ENCODE measurements around the gene FES. TPM values are rescaled to one million over a fixed set of nuclear protein-coding genes. Genes with fewer than 3 reads are reported as not detected.

The FES gene
- total RNA-seq, 1 donor from 2014 or later: 15.1 TPM

- TF ChIP-seq, protein P1, sequence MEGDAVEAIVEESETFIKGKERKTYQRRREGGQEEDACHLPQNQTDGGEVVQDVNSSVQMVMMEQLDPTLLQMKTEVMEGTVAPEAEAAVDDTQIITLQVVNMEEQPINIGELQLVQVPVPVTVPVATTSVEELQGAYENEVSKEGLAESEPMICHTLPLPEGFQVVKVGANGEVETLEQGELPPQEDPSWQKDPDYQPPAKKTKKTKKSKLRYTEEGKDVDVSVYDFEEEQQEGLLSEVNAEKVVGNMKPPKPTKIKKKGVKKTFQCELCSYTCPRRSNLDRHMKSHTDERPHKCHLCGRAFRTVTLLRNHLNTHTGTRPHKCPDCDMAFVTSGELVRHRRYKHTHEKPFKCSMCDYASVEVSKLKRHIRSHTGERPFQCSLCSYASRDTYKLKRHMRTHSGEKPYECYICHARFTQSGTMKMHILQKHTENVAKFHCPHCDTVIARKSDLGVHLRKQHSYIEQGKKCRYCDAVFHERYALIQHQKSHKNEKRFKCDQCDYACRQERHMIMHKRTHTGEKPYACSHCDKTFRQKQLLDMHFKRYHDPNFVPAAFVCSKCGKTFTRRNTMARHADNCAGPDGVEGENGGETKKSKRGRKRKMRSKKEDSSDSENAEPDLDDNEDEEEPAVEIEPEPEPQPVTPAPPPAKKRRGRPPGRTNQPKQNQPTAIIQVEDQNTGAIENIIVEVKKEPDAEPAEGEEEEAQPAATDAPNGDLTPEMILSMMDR (IDR thresholded peaks at IDR 0.05; ENCODE audit: insufficient read depth, low read length, poor library complexity, severe bottlenecking): no peak
- Histone ChIP-seq H3K36me3 (ENCODE audit: control insufficient read depth, insufficient read depth, low read length) (no peaks in the 10 kb centered on the region), H3K4me3 (ENCODE audit: low read depth, low read length) (no peak overlapping the region), H3K27me3 (ENCODE audit: control insufficient read depth, insufficient read depth, low read length) (no peaks in the 10 kb centered on the region)
- no peak for DNase-seq (ENCODE audit: low read depth)
Observed at GRCh38 chr15:90930861-90931574, 46.7 kb downstream of the FES start.

GRCh38 chr15:90931575-90931827 is 47.2 kb downstream of the FES start:
- no peak for DNase-seq (ENCODE audit: low read depth)
- Histone ChIP-seq H3K27me3 (ENCODE audit: control insufficient read depth, insufficient read depth, low read length) (no peaks in the 10 kb centered on the region), H3K36me3 (ENCODE audit: control insufficient read depth, insufficient read depth, low read length) (no peaks in the 10 kb centered on the region), H3K4me3 (ENCODE audit: low read depth, low read length) (peak overlapping the region; percentile 88)
- TF ChIP-seq, protein P1 (IDR thresholded peaks at IDR 0.05; ENCODE audit: insufficient read depth, low read length, poor library complexity, severe bottlenecking): no peak

- no peak for DNase-seq (ENCODE audit: low read depth)
- TF ChIP-seq, protein P1 (IDR thresholded peaks at IDR 0.05; ENCODE audit: insufficient read depth, low read length, poor library complexity, severe bottlenecking): peak; percentile 86
- Histone ChIP-seq H3K36me3 (ENCODE audit: control insufficient read depth, insufficient read depth, low read length) (no peaks in the 10 kb centered on the region), H3K4me3 (ENCODE audit: low read depth, low read length) (peak within 1 kb of the TSS; percentile 88), H3K27me3 (ENCODE audit: control insufficient read depth, insufficient read depth, low read length) (no peaks in the 10 kb centered on the region)
Observed at GRCh38 chr15:90931828-90932659, 47.7 kb downstream of the FES start, which contains the start of gene HDDC3. HDDC3 (minus strand) TSS chr15:90932549; CDS start chr15:90932540, 9 bp downstream.

DNA sequence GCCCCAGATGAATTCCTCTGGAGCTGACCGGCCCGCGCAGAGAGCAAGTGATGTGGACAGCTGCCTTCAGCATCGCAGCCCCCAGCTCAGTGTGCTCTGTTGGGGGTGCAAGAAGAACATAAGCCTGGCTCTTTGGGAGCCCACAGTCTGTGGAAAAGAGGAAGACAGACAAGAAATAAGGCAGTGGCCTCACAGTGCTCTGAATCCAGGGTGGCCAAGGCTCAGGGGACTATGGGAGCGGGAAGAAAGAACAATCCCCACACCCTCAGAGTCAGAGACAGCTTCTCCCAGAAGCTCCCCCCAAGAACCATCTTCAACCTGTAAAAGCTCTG is 48.3 kb downstream of the FES start:
- Histone ChIP-seq H3K36me3 (ENCODE audit: control insufficient read depth, insufficient read depth, low read length) (no peaks in the 10 kb centered on the region), H3K27me3 (ENCODE audit: control insufficient read depth, insufficient read depth, low read length) (no peaks in the 10 kb centered on the region), H3K4me3 (ENCODE audit: low read depth, low read length) (no peak overlapping the region)
- no peak for DNase-seq (ENCODE audit: low read depth)
- TF ChIP-seq, protein P1 (IDR thresholded peaks at IDR 0.05; ENCODE audit: insufficient read depth, low read length, poor library complexity, severe bottlenecking): no peak

DNA sequence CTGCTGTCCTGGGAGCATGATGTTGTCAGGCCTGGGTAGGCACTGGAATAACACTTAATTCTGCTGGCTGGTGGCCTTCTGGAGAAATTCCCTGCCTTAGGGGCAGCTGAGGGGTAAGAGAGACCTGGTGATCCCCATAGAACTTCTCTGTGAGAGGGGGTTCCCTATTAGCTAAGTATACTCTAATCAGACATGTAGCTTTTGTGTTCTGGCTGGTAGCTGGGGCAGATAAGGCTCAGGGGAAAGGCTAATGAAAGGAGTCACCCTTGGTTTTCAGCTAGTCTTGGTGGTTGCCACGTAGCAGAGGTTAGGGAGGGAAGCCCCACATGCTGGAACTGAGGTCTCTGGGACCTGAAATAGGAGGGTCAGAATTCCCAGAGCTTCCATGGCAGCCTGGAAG is 49.0 kb downstream of the FES start:
- Histone ChIP-seq H3K27me3 (ENCODE audit: control insufficient read depth, insufficient read depth, low read length) (no peaks in the 10 kb centered on the region), H3K36me3 (ENCODE audit: control insufficient read depth, insufficient read depth, low read length) (no peaks in the 10 kb centered on the region), H3K4me3 (ENCODE audit: low read depth, low read length) (no peak overlapping the region)
- no peak for DNase-seq (ENCODE audit: low read depth)
- TF ChIP-seq, protein P1 (IDR thresholded peaks at IDR 0.05; ENCODE audit: insufficient read depth, low read length, poor library complexity, severe bottlenecking): no peak
